Measurements from ENCODE around the gene TCP11. TPM values are rescaled to one million over a fixed set of nuclear protein-coding genes. Genes with fewer than 3 reads are reported as not detected.

The TCP11 gene
- polyA plus RNA-seq (ENCODE audit: insufficient read length in 4 of 4): 1 to 10 TPM; 2.2 to 3.1 (median 2.4) TPM

DNA sequence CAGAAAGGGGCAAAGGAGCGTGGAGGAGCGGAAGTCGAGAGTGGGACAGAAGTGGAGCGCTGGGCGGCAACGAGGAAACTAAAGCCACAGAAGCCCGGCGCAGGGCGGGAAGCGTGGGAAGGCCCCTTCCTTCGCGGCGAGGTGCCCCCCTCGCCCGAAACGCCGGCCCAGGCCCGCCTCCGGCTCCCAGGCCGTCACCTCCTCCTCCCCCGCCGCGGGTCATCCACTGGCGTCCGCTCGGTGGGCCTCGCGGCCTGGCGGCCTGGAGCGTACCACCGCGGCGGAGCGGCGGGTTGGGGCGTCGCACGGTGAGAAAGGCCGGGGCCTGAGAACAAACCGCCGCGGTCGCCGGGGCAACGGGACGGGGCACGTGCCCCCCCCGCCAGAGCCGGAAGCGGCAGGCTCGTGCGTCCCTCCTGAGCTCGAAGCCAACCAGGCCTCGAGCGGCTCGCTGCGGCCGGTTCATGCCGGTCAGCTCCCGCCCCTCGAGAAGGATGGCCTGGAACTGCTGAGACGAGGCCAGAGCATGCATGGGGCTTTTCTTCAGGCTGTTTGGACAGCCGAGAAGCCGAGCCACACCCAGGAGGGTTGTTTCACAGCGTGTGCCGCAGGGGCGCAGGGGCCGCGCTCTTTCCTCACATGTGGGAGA, at the start of gene TCP11:
TSS of gene TCP11 (minus strand) at position 333 of the 649 bp plus-strand sequence. CDS start 469 bp downstream, outside the sequence.
- no peak for DNase-seq (ENCODE audit: low read depth in 4 of 4, low spot score in 3 of 4)

DNA sequence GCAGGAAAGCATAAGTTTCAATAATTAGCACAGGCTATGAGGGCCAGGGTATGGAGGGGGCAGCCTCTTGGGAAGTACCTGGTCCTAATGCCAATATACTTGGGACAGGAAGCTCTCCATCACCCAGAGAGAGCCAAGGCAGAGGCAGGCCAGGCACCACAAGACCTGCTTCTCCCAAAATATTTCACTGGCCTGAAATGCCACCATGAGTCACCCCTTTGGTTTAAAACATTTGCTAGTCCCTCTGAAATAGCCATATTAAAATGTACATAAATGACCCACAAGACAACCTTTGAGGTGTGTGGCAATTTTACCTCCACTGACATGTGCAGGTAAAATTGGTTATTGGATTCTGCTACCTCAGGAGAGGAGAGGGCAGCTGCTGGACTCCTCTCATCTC, 49.2 kb upstream of the TCP11 start:
- DNase-seq (ENCODE audit: low read depth in 4 of 4, low spot score in 3 of 4): no peak

DNA sequence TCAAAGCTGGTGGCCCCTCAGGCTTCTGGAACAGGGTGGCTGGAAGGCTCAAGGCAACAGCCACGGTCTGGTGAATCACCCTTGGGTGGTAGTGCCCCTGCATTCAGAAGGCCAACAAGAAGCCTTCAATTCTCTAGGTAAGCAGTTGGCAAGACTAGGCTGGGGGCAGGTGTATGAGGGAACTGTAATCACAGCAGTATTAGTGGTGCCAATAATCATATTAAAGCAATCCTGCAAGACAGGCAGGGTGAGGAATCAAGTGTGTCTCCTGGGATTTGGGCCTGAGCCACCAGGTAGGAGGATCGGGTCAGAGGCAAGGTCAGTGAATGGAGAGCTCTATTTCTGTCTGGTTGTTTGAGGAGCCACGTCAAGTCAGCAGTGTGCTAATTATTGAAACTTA, 47.7 kb upstream of the TCP11 start:
- no peak for DNase-seq (ENCODE audit: low read depth in 4 of 4, low spot score in 3 of 4)

DNA sequence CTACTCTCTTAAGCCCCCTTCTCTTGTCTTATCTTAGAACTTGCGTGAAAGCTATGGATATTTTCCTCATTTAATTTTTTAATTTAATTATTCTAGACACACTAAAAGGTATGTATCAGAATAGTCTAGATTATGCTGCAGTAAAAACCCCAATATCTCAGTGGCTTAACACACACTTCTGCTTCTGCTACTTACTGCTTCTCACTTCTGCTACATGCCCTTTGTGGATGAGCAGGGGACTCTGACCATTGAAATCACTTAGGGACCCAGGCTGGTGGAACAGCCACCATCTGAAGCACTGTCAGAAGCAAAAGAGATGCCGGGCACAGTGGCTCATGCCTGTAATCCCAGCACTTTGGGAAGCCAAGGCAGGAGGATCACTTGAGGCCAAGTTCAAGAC, 45.4 kb upstream of the TCP11 start:
- DNase-seq (ENCODE audit: low read depth in 4 of 4, low spot score in 3 of 4): no peak

DNA sequence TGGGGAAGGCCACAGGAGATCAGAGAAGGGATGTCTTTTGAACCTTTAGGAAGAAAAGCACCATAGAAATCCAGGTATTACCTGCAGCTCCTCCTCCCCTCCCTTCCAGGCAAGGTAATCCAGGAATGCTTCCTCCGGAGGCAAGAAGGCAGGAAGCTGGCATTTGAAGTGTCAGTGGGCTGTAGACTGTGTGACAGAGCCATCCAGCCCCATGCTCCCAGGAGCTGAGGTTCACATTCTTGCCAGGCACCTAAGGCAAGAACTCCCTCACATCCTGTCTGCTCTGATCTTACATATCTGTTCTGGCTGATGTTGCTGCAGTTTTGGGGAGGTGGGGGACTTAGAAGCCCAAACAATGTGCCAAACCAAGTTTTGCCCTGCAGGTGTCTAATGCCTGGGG, 44.8 kb upstream of the TCP11 start:
- no peak for DNase-seq (ENCODE audit: low read depth in 4 of 4, low spot score in 3 of 4)

DNA sequence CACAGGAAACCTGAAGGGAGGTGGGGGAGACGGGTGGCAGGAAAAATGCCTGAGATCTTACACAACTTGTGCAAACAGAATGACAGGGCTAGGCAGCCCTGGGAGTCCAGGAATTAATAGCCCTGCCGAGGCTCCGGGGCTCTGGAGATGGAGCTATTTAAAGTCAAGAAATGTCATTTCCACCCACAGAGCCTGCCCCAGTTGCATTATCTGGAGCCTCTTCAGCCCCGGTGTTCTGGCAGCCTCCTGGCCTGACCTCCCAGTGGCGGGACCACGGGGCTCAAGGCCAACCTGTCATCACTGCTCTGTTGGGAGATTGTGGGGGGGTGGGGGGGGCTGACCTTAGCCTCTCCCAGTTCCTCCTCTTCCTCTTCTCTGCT, 44.2 kb upstream of the TCP11 start:
- no peak for DNase-seq (ENCODE audit: low read depth in 4 of 4, low spot score in 3 of 4)

DNA sequence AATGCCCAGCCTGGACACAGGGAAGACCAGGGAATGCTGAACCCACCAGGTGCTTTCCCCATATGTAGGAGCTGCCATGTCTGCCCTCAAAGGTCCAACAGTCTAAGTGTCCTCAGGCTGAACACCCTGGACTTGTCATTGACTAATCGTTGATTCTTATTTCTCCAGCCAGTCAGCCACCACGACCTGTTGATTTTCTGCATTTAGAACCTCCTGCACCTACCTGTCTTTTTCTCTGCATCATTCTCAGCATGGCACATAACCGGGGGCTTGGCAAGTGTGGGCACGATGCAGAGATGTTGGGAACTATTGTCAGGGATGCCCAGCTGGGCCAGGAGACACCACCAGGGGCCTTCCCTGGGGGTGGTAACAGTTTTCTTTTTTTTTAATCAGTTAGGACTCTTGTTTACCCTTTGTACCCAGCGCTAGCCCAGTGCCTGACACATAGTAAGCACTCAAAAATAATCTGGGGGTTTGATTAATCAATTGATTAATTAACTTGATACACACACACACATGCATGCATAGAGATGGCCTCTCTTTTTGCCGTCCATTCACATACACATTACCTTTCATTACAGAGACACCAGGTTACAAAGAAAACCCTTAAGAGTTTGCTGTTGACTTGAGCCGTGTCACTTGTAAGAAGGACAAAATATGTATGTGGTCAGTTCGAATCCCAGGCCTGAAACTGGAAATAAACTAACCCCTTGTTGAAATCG, 43.6 kb upstream of the TCP11 start:
- no peak for DNase-seq (ENCODE audit: low read depth in 4 of 4, low spot score in 3 of 4)

DNA sequence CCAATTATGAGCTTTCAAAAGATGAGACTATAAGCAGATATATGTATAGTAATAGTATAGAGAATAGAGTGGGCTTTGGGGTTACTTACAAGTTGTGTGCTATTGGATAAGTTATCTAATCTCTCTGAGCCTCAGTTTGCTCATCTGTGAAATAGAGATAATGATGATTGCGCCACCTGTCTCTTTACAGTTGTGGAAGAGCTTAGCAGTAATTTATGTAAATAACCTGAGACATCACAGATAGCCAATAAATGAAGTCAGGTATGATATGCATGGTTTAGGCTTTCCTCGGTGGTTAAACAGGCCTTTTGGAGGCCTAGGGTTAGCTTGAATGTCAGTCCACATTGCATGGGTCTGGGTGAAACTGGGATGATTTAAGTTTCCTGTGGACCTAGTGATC, 42.8 kb upstream of the TCP11 start:
- no peak for DNase-seq (ENCODE audit: low read depth in 4 of 4, low spot score in 3 of 4)

DNA sequence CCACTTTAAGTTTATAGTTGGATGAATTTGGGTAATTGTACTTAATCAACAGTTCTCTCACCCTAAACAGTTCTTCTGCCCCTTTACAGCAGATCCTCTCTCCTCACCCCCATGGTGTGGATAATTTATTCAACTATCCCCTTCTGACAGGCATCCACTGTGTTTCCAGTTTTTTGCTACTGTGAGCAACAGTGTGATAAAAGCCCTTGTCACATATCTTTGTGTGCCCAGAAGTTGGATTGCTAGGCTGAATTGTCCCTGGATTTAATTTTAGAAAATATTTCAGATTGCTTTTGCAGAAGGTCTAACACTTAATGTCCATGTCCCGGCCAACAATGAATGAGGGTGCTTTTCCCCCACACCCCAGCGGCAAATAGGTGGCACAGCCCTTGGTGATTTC, 42.1 kb upstream of the TCP11 start:
- no peak for DNase-seq (ENCODE audit: low read depth in 4 of 4, low spot score in 3 of 4)

DNA sequence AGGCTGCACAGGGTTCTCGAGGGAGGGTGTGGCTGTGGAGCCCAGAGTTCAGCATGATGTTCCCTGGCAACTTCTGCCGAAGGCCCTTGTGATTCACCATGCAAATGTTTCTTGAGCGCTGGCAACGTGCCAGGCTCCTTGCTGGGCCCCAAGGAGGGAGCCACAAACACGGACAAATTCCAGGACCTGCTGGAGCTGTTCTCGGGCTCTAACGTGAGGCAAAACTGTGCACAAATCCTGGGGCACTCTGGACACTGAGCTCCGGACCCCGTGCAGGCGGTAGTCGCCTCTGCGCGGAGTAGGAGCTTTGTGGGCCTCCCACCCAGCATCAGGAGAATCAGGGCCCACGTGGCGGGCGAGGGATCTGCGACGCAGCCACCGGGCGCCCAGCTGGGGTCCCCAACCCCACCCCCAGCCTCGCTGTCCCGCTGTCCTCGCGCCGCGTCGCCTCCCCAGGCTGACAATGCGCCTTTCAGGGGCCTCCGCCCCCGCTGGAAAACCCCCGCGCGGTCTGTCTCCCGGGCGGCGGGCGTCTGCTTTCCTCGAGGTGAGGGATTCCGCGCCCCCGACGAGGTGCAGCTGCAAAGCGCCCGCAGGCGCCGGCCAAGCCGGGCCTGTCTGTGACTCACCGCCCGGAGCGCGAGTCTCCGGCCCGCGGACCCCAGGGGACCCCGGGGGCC, 40.9 kb upstream of the TCP11 start:
- DNase-seq (ENCODE audit: low read depth in 4 of 4, low spot score in 3 of 4): no peak

DNA sequence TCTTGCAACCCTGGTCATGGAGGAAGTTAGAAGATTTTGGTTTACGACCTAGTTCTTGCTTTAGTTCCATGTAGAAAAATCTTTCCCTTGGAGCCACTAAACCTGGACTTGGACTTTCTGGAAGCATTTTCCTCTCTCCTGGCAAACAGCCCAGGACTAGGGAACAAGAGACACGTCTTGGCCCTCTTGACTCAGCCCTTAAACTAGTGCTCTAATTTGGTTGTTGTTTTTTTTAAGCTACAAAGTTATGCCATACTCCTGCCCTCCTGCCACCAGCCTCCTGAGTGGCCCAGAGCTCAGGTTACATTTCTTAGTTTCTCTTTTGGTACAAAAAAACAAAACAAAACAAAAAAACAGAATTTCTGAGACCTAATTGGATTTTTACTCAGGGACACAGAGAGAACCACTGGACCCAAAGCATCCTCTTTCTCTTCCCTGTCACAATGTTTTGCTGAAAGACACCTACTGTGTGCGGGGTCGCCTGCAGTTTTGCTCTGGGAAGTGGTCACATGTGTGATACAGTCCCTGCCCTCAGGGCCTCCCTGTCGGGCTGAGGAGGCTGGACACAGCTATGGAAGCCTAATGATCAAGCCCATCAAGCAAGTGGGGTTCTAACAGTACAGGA, 40.3 kb upstream of the TCP11 start:
- DNase-seq (ENCODE audit: low read depth in 4 of 4, low spot score in 3 of 4): no peak

DNA sequence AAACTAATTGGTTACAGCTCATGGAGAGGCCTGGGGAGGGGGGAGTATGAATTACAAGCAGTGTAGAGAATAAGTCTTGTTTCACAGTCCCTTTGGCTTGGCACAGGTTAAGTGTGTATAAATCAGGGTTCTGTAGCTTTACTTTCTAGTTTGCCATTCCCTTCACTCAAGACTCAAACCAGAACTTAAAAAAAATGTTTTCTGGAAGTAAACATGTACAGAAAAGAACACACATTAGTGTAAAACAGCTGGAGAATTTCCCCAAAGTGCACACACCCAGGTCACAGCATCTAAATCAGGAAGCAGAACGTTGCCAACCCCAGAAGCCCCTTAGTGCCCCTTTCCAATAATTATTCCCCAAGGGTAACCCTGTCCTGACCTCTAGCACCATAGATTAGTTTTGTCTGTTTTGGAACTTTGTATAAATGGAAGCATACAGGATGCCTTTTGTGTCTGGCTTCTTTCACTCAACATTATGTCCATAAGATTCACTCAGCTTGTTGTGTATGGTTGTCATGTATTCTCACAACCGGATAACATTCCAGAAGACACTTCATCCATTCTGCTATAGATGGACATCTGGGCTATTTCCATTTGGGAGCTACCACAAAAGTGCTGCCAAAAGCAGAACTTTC, 38.9 kb upstream of the TCP11 start:
- DNase-seq (ENCODE audit: low read depth in 4 of 4, low spot score in 3 of 4): no peak

DNA sequence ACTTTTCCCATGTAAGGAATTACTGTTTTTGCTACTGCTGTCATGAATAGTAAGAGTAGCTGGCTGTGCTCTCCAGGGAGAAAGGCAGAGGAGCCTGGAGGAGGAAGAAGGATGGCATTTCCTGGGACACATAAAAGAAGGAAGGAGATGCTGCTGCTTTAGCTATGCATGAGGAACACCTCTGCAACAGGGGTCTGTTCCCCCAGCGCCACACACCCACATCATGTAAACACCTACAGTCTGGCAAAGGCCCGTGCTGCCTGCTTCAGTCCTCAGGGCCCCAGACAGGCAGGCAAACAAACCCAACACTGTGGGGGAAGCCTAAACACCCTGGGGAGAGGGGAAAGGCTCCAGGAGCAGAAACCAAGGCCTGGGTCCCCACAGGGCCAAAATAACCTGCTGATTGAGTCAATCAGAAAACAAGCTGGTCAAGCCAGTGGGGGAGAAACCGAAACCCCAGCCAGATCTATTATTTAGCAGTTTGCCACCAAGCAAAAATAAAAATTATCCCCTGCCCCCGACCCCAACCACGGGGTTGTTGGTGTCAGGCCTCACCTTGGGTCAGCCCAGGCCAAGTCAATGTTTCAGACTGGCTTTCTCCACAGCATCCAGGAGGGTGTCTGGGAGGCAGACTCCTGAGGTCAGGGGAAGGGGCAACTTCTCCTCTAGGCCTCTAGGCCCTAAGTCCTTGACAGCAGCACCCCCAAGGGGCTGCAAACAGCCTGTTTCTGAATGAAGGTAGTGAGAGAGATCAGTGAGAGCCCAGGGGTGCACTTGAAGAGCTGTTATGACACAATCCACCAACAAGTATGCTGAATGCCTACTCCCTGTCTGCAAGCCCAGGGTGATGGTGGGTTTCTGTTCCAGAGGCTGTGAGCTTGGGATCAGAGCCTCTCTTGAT, 38.0 kb upstream of the TCP11 start:
- DNase-seq (ENCODE audit: low read depth in 4 of 4, low spot score in 3 of 4): no peak

DNA sequence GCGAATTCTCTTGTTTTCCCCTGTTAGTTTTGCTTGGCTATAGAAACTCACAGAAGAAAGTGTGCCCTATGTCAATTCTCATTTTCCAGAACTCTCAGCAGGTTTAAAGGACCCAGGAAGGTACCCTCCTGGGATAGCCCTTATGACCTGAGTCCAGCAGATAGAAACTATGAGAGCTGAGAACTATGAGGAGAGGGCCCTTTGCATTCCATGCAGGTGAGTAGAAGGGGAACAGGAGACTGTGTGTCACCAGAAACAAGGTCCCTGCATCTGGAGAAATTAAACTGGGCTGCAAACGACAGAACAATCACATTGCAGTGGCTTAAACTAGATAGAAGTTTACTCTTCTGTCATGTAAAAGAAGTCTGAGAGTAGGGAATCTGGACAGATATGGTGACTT, 36.9 kb upstream of the TCP11 start:
- DNase-seq (ENCODE audit: low read depth in 4 of 4, low spot score in 3 of 4): no peak

DNA sequence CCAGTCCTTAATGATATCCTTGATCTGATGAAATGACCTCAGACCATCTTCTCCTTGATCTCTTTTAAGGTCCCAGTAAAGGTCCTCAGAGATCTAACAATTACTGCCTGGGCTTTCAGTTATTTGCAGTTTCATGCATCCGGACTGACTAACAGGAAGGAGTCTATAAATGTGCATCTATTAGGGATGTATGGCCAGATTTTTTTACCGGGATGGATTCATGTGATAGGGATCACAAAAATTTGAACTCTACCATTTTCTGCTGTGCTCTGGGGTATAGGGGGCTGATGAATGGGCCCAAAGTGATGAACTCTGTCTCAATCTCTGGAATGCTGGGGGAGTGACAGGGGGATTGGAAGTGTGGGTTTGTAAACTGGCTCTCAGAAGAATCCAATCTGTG, 36.5 kb upstream of the TCP11 start:
- no peak for DNase-seq (ENCODE audit: low read depth in 4 of 4, low spot score in 3 of 4)

DNA sequence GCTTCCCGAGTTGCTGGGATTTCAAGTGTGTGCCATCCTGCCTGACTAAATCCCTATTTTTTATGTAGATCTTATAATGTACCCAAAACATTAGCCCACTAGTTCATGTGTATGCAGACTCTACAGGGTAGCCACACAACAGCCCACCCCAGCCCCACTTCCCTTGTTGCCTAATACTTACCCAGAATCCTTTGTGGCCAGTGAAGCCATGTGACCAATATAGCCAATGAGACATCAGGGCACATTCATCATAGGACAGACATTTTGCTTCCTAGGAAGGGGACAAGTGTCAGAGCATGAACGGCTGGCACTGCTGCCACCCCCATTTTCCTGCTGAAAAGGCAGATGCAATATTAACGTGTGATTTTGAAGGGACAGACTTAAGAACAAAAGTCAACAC, 36.0 kb upstream of the TCP11 start:
- DNase-seq (ENCODE audit: low read depth in 4 of 4, low spot score in 3 of 4): no peak

DNA sequence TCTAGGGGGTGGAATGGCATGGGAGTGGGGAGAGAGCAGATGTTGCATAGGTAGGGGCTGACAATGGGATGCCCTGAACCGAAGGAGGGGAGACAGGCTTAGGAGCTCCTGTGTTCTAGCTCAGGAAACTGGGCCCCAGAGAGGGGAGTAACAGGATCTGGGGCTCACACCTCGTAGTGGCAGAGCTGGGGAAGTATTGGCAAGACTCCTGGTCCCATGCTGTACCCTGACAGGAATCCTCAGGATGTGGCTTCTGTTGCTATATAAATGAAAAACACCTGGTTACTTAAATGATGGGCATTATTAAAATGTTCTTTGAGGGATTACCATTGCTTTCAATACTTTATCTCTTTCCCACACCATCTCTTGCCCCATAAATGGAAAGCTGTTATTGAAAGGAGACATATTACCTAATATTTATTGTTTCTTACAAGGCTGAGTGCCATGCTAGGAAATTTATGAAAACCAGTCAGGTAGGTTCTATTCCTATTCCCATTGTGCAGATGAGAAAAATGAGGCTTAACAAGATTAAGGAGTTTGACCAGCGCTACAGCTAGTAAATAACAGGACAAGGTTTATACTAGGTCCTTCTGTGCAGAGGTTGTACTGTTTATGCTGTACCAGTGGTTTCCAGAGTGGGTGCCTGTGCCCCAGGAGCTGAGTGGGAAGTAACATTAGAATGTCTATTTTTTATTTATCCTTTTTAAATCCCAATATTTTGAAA, 35.3 kb upstream of the TCP11 start:
- no peak for DNase-seq (ENCODE audit: low read depth in 4 of 4, low spot score in 3 of 4)

DNA sequence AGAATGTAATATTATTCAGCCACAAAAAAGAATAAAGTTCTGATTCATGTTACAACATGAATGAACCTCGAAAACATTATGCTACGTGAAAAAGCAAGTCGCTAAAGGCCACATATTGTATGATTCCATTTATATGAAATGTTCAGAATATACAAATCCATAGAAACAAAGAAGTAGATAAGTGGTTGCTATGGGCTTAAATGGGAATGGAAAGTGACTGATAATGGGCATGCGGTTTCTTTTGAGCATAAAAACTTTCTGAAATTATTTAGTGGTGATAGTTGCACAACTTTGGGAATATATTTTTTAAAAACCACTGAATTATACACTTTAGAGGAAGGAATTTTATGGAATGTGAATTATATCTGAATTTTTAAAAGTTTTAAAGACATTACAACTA, 33.4 kb upstream of the TCP11 start:
- DNase-seq (ENCODE audit: low read depth in 4 of 4, low spot score in 3 of 4): no peak

DNA sequence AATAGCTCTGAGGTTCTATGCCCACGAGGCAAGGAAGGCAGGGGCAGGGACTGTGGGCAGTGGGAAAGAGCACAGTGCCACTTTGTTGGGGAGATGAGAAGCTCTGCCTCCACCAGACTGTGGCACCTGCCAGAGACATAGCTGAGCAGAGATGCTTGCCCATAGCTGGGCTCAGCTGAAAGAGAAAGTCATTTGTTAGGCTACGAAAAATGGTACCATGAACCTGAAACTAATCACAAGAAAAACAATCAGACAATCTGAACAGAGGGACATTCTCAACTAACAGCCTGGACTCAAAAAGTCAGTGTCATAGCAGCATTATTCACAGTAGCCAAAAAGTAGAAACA, 32.9 kb upstream of the TCP11 start:
- no peak for DNase-seq (ENCODE audit: low read depth in 4 of 4, low spot score in 3 of 4)

Measured in right renal pelvis (tissue), 4 donors.